AG04449 (cell line): ENCODE data around the gene NR0B2.
"Not testable (repeated sequence)": the region's sequence is repeated elsewhere in the genome, so short reads cannot be mapped to it uniquely, and the experiment has no call there.

Experiments
- CTCF ChIA-PET: fragments of 350-600 bp; formaldehyde crosslinking; extraction: SDS; loops from one replicate; lab custom pipeline; 2021; ENCODE audit warnings: antibody characterized with exemption; lab: Yijun Ruan, JAX
- POLR2A ChIA-PET: fragments of 400-600, 350-600 bp; formaldehyde crosslinking; extraction: SDS; loops from one replicate; lab custom pipeline; 2020; ENCODE audit warnings: antibody characterized with exemption, inconsistent platforms; lab: Yijun Ruan, JAX
- DNase-seq: peaks from one replicate; pipeline ENCODE4 v3.0.0-alpha.2; 2010; ENCODE audit warnings: low read depth, low spot score
- H3K4me3 ChIP-seq: 2 replicates; pipeline ENCODE4 v1.5.1; 2011; ENCODE audit warnings: low read depth, mild to moderate bottlenecking, control low read depth, low read length
- CTCF ChIP-seq: IDR thresholded peaks from one replicate; pipeline ENCODE4 v1.5.1; 2011; ENCODE audit warnings: mild to moderate bottlenecking, moderate library complexity, low read length, control low read depth, inconsistent platforms; ENCODE audit not compliant: insufficient read depth; ENCODE audit errors: missing control alignments

The NR0B2 gene

GRCh38 chr1:26890467-26890796, 23.3 kb downstream of the NR0B2 start:
- H3K4me3 ChIP-seq: peak overlapping the region; percentile 98
- CTCF ChIA-PET: interaction anchor here (0.8 to 5.1 kb wide), 11 partner anchors 9 to 292 kb away, joined by 3 to 60 read pairs (median 5); partner anchors contain the start of gene GPATCH3
- no peak for TF ChIP-seq CTCF
- no peak for DNase-seq
- POLR2A ChIA-PET: interaction anchor here (0.6 to 4.5 kb wide), 5 partner anchors 9 to 276 kb away, joined by 3 to 42 read pairs (median 4); partner anchors contain the start of genes GPATCH3, NUDC and TRNP1

- peak within 1 kb of the TSS; percentile 98 for H3K4me3 ChIP-seq
- peak; percentile 21 for DNase-seq
- ChIA-PET CTCF (interaction anchor here (0.8 to 5.1 kb wide), 18 partner anchors 9 to 291 kb away, joined by 3 to 60 read pairs (median 5); partner anchors contain the start of gene GPATCH3), POLR2A (interaction anchor here (0.6 to 4.5 kb wide), 5 partner anchors 9 to 275 kb away, joined by 3 to 42 read pairs (median 4); partner anchors contain the start of genes GPATCH3, NUDC and TRNP1)
- TF ChIP-seq CTCF: no peak
These were observed 24.0 kb downstream of the NR0B2 start, which contains the start of gene GPN2 for GRCh38 chr1:26889551-26890466. GPN2 (minus strand) TSS chr1:26890283; CDS start chr1:26890096, 187 bp downstream.

GRCh38 chr1:26888231-26888630, 25.5 kb downstream of the NR0B2 start:
- no peak for DNase-seq
- ChIA-PET CTCF (interaction anchor here (0.6 to 5.1 kb wide), 15 partner anchors 9 to 294 kb away, joined by 3 to 60 read pairs (median 4); partner anchors contain the start of gene GPATCH3), POLR2A (interaction anchor here (4.5 kb wide), 1 partner anchor 11 kb away, joined by 42 read pairs; the partner anchor contains the start of gene GPATCH3)
- H3K4me3 ChIP-seq: no peak overlapping the region
- no peak for TF ChIP-seq CTCF

- POLR2A ChIA-PET: interaction anchor here (0.7 to 4.5 kb wide), 3 partner anchors 12 to 163 kb away, joined by 3 to 42 read pairs (median 3); partner anchors contain the start of gene GPATCH3
- DNase-seq: no peak
These were observed 26.6 kb downstream of the NR0B2 start for GRCh38 chr1:26887125-26887524.

GRCh38 chr1:26882696-26883463, 30.9 kb downstream of the NR0B2 start:
- no peak for TF ChIP-seq CTCF
- H3K4me3 ChIP-seq: no peak overlapping the region
- ChIA-PET CTCF (interaction anchor here (1.0 to 15.8 kb wide), 10 partner anchors 16 to 383 kb away, joined by 3 to 205 read pairs (median 4); no protein-coding TSS in a partner anchor), POLR2A (interaction anchor here (0.6 to 1.1 kb wide), 2 partner anchors 27 to 332 kb away, joined by 3 to 4 read pairs; no protein-coding TSS in a partner anchor)
- no peak for DNase-seq

More at GRCh38 chr1:26887125-26887524, 26.6 kb downstream of the NR0B2 start:
- TF ChIP-seq CTCF: peak; percentile 39
- H3K4me3 ChIP-seq: no peak overlapping the region
- CTCF ChIA-PET: interaction anchor here (0.6 to 5.1 kb wide), 21 partner anchors 8 to 296 kb away, joined by 3 to 60 read pairs (median 3); partner anchors contain the start of gene GPATCH3

GRCh38 chr1:26881611-26882010, 32.2 kb downstream of the NR0B2 start:
- not testable (repeated sequence) for DNase-seq, H3K4me3 ChIP-seq
- ChIA-PET POLR2A (interaction anchor here (1.1 kb wide), 1 partner anchor 26 kb away, joined by 3 read pairs; no protein-coding TSS in a partner anchor), CTCF (interaction anchor here (0.8 to 15.8 kb wide), 14 partner anchors 7 to 287 kb away, joined by 3 to 205 read pairs (median 6); partner anchors contain the start of gene GPN2)
